GM10266 (cell line): Measurements from ENCODE around the gene RUFY2.

Experiments used
- DNase-seq: peaks from one replicate; pipeline ENCODE4 v3.0.0; 2012; ENCODE audit errors: extremely low spot score
- TF ChIP-seq, protein P1 (sequence below): IDR thresholded peaks from 2 replicates; pipeline ENCODE4 v1.5.1; 2012; ENCODE audit warnings: mild to moderate bottlenecking, low read depth; ENCODE audit not compliant: control insufficient read depth, insufficient read depth; ENCODE audit errors: missing control alignments

RUFY2 gene

DNA sequence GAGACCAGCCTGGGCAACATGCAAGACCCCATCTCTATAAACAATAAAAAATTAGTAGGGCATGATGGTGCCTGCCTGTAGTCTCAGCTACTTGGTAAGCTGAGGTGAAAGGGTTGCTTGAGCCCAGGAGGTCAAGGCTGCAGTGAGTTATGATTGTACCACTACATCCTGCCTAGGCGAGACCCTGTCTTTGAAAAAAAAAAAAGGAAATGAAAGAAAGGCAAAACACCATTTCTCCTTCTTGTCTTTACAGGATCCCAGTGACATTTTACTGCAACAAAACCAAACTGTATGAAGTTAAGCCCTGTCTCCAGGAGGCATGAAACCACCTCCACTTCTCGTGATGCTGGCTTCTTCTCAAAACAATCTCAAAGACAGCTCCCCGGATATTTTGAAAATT lies 44.5 kb downstream of the RUFY2 start:
- TF ChIP-seq, protein P1, sequence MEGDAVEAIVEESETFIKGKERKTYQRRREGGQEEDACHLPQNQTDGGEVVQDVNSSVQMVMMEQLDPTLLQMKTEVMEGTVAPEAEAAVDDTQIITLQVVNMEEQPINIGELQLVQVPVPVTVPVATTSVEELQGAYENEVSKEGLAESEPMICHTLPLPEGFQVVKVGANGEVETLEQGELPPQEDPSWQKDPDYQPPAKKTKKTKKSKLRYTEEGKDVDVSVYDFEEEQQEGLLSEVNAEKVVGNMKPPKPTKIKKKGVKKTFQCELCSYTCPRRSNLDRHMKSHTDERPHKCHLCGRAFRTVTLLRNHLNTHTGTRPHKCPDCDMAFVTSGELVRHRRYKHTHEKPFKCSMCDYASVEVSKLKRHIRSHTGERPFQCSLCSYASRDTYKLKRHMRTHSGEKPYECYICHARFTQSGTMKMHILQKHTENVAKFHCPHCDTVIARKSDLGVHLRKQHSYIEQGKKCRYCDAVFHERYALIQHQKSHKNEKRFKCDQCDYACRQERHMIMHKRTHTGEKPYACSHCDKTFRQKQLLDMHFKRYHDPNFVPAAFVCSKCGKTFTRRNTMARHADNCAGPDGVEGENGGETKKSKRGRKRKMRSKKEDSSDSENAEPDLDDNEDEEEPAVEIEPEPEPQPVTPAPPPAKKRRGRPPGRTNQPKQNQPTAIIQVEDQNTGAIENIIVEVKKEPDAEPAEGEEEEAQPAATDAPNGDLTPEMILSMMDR = no peak
- DNase-seq = no peak

- TF ChIP-seq, protein P1 = no peak
- DNase-seq = no peak
Observed at GRCh38 chr10:68359189-68359588, 47.9 kb downstream of the RUFY2 start.

GRCh38 chr10:68353537-68353936 lies 53.5 kb downstream of the RUFY2 start:
- no peak for DNase-seq
- TF ChIP-seq, protein P1 = no peak

DNA sequence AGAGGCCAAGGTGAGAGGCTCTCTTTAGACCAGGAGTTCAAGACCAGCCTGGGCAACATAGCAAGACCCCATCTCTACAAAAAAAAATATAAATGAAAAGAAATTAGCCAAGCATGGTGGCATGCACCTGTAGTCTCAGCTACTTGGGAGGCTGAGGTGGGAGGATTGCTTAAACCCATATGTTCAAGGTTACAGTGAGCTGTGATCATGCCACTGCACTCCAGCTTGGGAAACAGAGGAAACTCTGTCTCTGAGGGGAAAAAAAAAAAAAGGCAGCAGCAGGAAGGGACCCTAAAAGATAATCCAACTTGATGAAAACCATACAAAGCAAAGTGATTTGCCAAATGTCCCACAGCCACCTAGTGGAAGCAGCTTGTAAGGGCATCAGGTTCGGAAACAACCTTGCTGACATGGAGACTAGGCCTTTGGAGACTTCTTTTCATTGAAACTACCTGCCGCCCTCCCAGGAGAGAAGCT lies 58.8 kb downstream of the RUFY2 start:
- DNase-seq = peak; percentile 32
- TF ChIP-seq, protein P1 = peak; percentile 61

- no peak for DNase-seq
- TF ChIP-seq, protein P1 = no peak
Observed at GRCh38 chr10:68346774-68347173, 60.3 kb downstream of the RUFY2 start.

DNA sequence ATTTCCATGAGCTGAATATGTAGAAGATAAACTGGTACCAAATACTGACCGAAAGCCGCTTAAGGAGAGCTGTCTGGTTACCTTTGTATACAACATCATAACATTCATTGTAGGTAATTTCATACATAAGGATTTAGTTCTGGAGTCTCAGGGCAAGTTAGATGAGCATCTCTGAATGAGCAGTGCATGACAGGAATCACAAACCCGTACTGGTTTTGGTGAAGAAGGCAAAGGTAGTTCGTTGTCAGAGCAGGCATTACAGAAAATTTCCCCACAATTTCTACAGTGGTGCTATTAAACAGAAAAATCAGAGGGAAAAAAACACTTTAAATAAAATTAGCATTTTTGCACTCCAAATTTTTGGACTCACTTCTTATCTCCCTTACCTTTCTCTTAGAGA lies 61.5 kb downstream of the RUFY2 start:
- no peak for DNase-seq

DNA sequence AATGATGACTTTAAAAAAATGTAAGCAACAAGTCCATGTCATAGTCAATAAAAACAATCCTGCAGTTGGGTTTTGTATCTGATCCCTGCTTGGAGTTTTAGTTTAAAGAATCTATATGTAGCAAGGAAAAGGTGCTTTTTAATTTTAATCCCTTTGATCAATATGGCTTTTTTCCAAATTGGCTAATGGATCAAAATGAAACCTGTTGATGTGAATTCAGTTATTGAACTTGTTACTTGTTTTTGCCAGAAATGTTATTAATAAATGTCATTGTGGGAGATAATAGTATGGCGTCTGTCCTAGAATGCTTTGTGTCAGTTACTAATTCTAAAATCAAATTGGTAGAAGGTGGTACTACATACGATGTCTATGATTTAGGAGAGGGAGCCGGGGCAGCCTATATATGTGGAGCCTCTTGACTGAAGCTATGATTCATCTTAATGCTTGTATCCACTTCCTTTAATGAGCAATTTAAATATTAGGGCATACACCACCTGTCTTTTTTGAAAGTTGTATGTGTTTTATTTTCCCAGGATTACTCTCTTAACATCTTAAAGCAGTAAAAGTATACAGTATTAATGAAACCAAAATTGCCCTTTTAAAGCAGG lies 64.1 kb downstream of the RUFY2 start:
- no peak for DNase-seq
- TF ChIP-seq, protein P1 = no peak

More for the DNA sequence above, 61.5 kb downstream of the RUFY2 start:
- TF ChIP-seq, protein P1 = no peak
